KMS-11 (cell line): ENCODE results near the gene PRR11.

Experiments
- H2AFZ ChIP-seq: fragments of 200-600 bp; sonication (generic); 2 replicates; pipeline ENCODE4 v1.6.1; 2016; ENCODE audit warnings: antibody characterized with exemption, mixed run types, low read depth
- H3K27ac ChIP-seq: fragments of 200-600 bp; sonication (generic); 2 replicates; pipeline ENCODE4 v1.6.1; 2016; ENCODE audit warnings: mild to moderate bottlenecking, mixed run types
- H3K27me3 ChIP-seq: fragments of 200-600 bp; sonication (generic); 2 replicates; pipeline ENCODE4 v1.6.1; 2017; ENCODE audit warnings: mild to moderate bottlenecking, low read depth, mixed run types, moderate library complexity; ENCODE audit not compliant: insufficient read depth
- H3K36me3 ChIP-seq: fragments of 200-600 bp; sonication (generic); 2 replicates; pipeline ENCODE4 v1.6.1; 2017; ENCODE audit warnings: mild to moderate bottlenecking, mixed run types; ENCODE audit not compliant: insufficient read depth
- H3K4me1 ChIP-seq: fragments of 200-600 bp; sonication (generic); 2 replicates; pipeline ENCODE4 v1.6.1; 2016; ENCODE audit warnings: mild to moderate bottlenecking, low read depth, mixed run types; ENCODE audit not compliant: poor library complexity, severe bottlenecking
- H3K4me2 ChIP-seq: fragments of 200-600 bp; sonication (generic); 2 replicates; pipeline ENCODE4 v1.7.0; 2016; ENCODE audit warnings: mild to moderate bottlenecking, mixed run types
- H3K4me3 ChIP-seq: fragments of 200-600 bp; sonication (generic); IDR thresholded peaks from 2 replicates; pipeline ENCODE4 v1.6.1; 2017; ENCODE audit warnings: low read depth, low read length, mixed read lengths; ENCODE audit not compliant: insufficient read depth
- H3K79me2 ChIP-seq: fragments of 200-600 bp; sonication (generic); 2 replicates; pipeline ENCODE4 v1.6.1; 2016; ENCODE audit warnings: low read depth, mixed run types; ENCODE audit not compliant: insufficient read depth
- H3K9ac ChIP-seq: fragments of 200-600 bp; sonication (generic); 2 replicates; pipeline ENCODE4 v1.6.1; 2016; ENCODE audit warnings: mild to moderate bottlenecking, mixed run types
- H4K20me1 ChIP-seq: fragments of 200-600 bp; sonication (generic); 2 replicates; pipeline ENCODE4 v1.6.1; 2016; ENCODE audit warnings: mild to moderate bottlenecking, mixed run types; ENCODE audit not compliant: insufficient read depth
- TF ChIP-seq, protein P1 (sequence below): fragments of 200-600 bp; sonication (generic); conservative IDR thresholded peaks from 2 replicates; pipeline ENCODE4 v1.6.1; 2017; ENCODE audit warnings: low read depth, mild to moderate bottlenecking, antibody characterized with exemption, low read length, moderate library complexity, mixed read lengths

The PRR11 gene

DNA sequence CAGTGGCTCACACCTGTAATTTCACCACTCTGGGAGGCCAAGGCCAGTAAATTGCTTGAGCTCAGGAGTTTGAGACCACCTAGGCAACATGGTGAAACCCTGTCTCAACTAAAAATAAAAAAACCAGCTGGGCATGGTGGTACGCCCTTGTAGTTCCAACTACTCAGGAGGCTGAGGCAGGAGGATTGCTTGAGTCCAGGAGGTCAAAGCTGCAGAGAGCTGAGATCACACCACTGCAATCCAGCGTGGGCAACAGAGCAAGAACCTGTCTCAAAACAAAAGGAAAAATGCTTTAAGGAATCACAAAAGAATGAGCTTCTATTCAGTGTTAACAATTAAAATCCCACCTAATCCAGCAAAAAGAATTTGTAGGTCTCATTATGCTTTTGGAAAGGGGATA is 5.9 kb downstream of the PRR11 start:
- no peak overlapping the region for H2AFZ ChIP-seq
- TF ChIP-seq, protein P1, sequence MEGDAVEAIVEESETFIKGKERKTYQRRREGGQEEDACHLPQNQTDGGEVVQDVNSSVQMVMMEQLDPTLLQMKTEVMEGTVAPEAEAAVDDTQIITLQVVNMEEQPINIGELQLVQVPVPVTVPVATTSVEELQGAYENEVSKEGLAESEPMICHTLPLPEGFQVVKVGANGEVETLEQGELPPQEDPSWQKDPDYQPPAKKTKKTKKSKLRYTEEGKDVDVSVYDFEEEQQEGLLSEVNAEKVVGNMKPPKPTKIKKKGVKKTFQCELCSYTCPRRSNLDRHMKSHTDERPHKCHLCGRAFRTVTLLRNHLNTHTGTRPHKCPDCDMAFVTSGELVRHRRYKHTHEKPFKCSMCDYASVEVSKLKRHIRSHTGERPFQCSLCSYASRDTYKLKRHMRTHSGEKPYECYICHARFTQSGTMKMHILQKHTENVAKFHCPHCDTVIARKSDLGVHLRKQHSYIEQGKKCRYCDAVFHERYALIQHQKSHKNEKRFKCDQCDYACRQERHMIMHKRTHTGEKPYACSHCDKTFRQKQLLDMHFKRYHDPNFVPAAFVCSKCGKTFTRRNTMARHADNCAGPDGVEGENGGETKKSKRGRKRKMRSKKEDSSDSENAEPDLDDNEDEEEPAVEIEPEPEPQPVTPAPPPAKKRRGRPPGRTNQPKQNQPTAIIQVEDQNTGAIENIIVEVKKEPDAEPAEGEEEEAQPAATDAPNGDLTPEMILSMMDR: no peak
- H3K4me3 ChIP-seq: no peak overlapping the region
- H4K20me1 ChIP-seq: no peaks in the 10 kb centered on the region
- no peak overlapping the region for H3K4me2 ChIP-seq
- peaks cover 46% of the 10 kb centered on the region for H3K4me1 ChIP-seq
- H3K36me3 ChIP-seq: no peaks in the 10 kb centered on the region
- peaks cover 94% of the 10 kb centered on the region for H3K79me2 ChIP-seq
- H3K27me3 ChIP-seq: no peaks in the 10 kb centered on the region
- no peak overlapping the region for H3K27ac ChIP-seq
- no peak overlapping the region for H3K9ac ChIP-seq

GRCh38 chr17:59165933-59166342 is 10.4 kb downstream of the PRR11 start:
- no peaks in the 10 kb centered on the region for H3K27me3 ChIP-seq
- no peak overlapping the region for H3K27ac ChIP-seq
- peaks cover 9% of the 10 kb centered on the region for H3K36me3 ChIP-seq
- H3K4me1 ChIP-seq: peaks cover 5% of the 10 kb centered on the region
- peaks cover 79% of the 10 kb centered on the region for H3K79me2 ChIP-seq
- no peaks in the 10 kb centered on the region for H4K20me1 ChIP-seq
- no peak overlapping the region for H3K4me2 ChIP-seq
- no peak overlapping the region for H2AFZ ChIP-seq
- H3K4me3 ChIP-seq: no peak overlapping the region
- TF ChIP-seq, protein P1: peak; percentile 80
- H3K9ac ChIP-seq: no peak overlapping the region

GRCh38 chr17:59167571-59168001 is 12.0 kb downstream of the PRR11 start:
- Histone ChIP-seq H3K27me3 (no peaks in the 10 kb centered on the region), H3K4me1 (peaks cover 5% of the 10 kb centered on the region), H3K4me2 (no peak overlapping the region), H3K9ac (no peak overlapping the region), H3K4me3 (no peak overlapping the region), H4K20me1 (no peaks in the 10 kb centered on the region), H3K79me2 (peaks cover 63% of the 10 kb centered on the region), H3K27ac (no peak overlapping the region), H3K36me3 (peaks cover 12% of the 10 kb centered on the region), H2AFZ (no peak overlapping the region)
- TF ChIP-seq, protein P1: no peak

DNA sequence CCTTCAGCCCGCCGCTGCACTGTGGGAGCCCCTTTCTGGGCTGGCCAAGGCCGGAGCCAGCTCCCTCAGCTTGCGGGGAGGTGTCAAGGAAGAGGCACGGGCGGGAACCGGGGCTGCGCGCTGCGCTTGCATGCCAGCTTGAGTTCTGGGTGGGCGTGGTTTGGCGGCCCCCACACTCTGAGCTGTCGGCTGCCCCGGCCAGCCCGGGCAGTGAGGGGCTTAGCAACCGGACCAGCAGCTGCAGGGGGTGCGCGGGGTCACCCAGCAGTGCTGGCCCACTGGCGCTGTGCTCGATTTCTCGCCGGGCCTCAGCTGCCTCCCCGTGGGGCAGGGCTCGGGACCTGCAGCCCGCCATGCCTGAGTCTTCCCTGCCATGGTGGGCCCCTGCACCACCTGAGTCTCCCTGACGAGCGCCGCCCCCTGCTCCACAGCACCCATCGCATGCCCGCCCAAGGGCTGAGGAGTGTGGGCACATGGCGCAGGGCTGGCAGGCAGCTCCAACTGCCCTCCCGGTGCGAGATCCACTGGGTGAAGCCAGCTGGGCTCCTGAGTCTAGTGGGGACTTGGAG is 17.0 kb downstream of the PRR11 start:
- Histone ChIP-seq H3K79me2 (peaks cover 25% of the 10 kb centered on the region; the same call in 1 of the 2 replicates), H3K4me2 (no peak overlapping the region), H3K9ac (no peak overlapping the region), H3K27me3 (no peaks in the 10 kb centered on the region), H3K4me3 (no peak overlapping the region), H3K27ac (no peak overlapping the region), H2AFZ (no peak overlapping the region), H4K20me1 (no peaks in the 10 kb centered on the region), H3K4me1 (no peaks in the 10 kb centered on the region), H3K36me3 (peaks cover 12% of the 10 kb centered on the region)
- TF ChIP-seq, protein P1: no peak
